COLO829 (cell line): ENCODE data around the gene OR1A1.
A peak's percentile ranks its signal among the peaks of the same experiment; 100 is the strongest.
"Not testable (repeated sequence)": the region's sequence is repeated elsewhere in the genome, so short reads cannot be mapped to it uniquely, and the experiment has no call there.

ENCODE experiments used
- DNase-seq: peaks from one replicate; pipeline ENCODE4 v3.0.0; 2012; ENCODE audit warnings: low spot score

The OR1A1 gene

GRCh38 chr17:3207367-3207766, at the start of gene OR1A1:
Gene OR1A1 (plus strand): TSS chr17:3207667. CDS start chr17:3215621, 7,954 bp downstream.
- no peak for DNase-seq

- DNase-seq = no peak
Measured at GRCh38 chr17:3167574-3167973, 39.9 kb upstream of the OR1A1 start.

- DNase-seq = no peak
Measured at GRCh38 chr17:3189961-3190360, 17.5 kb upstream of the OR1A1 start.

- no peak for DNase-seq
Measured at GRCh38 chr17:3197219-3197618, 10.2 kb upstream of the OR1A1 start, which contains the start of gene OR1A2. Gene OR1A2 (plus strand): TSS chr17:3197519. CDS start chr17:3197519, 0 bp downstream.

GRCh38 chr17:3208484-3208883, 1.0 kb downstream of the OR1A1 start:
- no peak for DNase-seq

- no peak for DNase-seq
Measured at GRCh38 chr17:3213001-3213400, 5.5 kb downstream of the OR1A1 start.

GRCh38 chr17:3213587-3213986, 6.1 kb downstream of the OR1A1 start:
- DNase-seq = peak; percentile 3

- DNase-seq = not testable (repeated sequence)
Measured at GRCh38 chr17:3219978-3220377, 12.5 kb downstream of the OR1A1 start.

GRCh38 chr17:3221850-3222249, 14.4 kb downstream of the OR1A1 start:
- DNase-seq = no peak

GRCh38 chr17:3222505-3222904, 15.0 kb downstream of the OR1A1 start:
- no peak for DNase-seq

- DNase-seq = not testable (repeated sequence)
Measured at GRCh38 chr17:3224721-3225352, 17.4 kb downstream of the OR1A1 start.

- DNase-seq = not testable (repeated sequence)
Measured at GRCh38 chr17:3232300-3232699, 24.8 kb downstream of the OR1A1 start.

- not testable (repeated sequence) for DNase-seq
Measured at GRCh38 chr17:3238685-3239084, 31.2 kb downstream of the OR1A1 start.

GRCh38 chr17:3241044-3241443, 33.6 kb downstream of the OR1A1 start:
- not testable (repeated sequence) for DNase-seq

GRCh38 chr17:3244841-3245240, 37.4 kb downstream of the OR1A1 start:
- not testable (repeated sequence) for DNase-seq

- not testable (repeated sequence) for DNase-seq
Measured at GRCh38 chr17:3249013-3249412, 41.5 kb downstream of the OR1A1 start.

- no peak for DNase-seq
Measured at GRCh38 chr17:3256575-3256974, 49.1 kb downstream of the OR1A1 start.

- no peak for DNase-seq
Measured at GRCh38 chr17:3260163-3260562, 52.7 kb downstream of the OR1A1 start.

- no peak for DNase-seq
Measured at GRCh38 chr17:3260600-3260999, 53.1 kb downstream of the OR1A1 start.
